UCSD-AML1 (cell line): ENCODE results near the gene DNER.
"Not testable (repeated sequence)": the region's sequence is repeated elsewhere in the genome, so short reads cannot be mapped to it uniquely, and the experiment has no call there.

Source experiments
- DNase-seq: peaks from one replicate; lab custom pipeline; 2025; ENCODE audit not compliant: unreplicated experiment; lab: John Stamatoyannopoulos, UW

Gene DNER, protein sequence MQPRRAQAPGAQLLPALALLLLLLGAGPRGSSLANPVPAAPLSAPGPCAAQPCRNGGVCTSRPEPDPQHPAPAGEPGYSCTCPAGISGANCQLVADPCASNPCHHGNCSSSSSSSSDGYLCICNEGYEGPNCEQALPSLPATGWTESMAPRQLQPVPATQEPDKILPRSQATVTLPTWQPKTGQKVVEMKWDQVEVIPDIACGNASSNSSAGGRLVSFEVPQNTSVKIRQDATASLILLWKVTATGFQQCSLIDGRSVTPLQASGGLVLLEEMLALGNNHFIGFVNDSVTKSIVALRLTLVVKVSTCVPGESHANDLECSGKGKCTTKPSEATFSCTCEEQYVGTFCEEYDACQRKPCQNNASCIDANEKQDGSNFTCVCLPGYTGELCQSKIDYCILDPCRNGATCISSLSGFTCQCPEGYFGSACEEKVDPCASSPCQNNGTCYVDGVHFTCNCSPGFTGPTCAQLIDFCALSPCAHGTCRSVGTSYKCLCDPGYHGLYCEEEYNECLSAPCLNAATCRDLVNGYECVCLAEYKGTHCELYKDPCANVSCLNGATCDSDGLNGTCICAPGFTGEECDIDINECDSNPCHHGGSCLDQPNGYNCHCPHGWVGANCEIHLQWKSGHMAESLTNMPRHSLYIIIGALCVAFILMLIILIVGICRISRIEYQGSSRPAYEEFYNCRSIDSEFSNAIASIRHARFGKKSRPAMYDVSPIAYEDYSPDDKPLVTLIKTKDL

DNA sequence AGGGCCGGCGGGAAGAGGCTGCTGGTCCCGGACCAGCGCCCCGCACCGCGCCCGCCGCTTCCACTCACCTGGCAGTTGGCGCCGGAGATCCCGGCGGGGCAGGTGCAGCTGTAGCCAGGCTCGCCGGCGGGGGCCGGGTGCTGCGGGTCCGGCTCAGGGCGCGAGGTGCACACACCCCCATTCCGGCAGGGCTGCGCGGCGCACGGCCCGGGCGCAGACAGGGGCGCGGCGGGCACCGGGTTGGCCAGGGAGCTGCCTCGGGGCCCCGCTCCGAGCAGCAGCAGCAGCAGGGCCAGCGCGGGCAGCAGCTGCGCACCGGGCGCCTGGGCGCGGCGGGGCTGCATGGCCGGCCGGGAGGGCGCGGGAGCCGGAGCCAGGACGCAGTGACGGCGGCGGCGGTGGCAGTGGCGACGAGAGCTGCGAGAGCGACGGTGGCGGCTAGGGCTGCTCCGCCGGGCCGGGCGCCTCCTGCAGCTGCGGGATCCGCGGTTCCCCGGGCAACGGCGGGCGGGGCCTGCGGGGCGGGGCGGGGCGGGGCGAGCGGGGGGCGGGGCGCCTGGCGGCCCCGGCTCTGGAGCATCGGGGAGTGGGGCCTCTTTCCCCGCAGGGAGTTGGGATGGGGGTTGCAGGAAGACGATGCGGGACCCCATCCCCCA is at the start of gene DNER:
Gene DNER, minus strand, starts transcription at position 476 of the 656 bp plus-strand sequence. Its CDS starts 132 bp downstream, at position 344.
- no peak for DNase-seq

GRCh38 chr2:229761663-229762062 is 47.3 kb upstream of the DNER start:
- DNase-seq = no peak

GRCh38 chr2:229757462-229757861 is 43.1 kb upstream of the DNER start:
- DNase-seq = not testable (repeated sequence)

GRCh38 chr2:229752970-229753729 is 38.8 kb upstream of the DNER start:
- DNase-seq = no peak

GRCh38 chr2:229749779-229750178 is 35.4 kb upstream of the DNER start:
- no peak for DNase-seq

DNA sequence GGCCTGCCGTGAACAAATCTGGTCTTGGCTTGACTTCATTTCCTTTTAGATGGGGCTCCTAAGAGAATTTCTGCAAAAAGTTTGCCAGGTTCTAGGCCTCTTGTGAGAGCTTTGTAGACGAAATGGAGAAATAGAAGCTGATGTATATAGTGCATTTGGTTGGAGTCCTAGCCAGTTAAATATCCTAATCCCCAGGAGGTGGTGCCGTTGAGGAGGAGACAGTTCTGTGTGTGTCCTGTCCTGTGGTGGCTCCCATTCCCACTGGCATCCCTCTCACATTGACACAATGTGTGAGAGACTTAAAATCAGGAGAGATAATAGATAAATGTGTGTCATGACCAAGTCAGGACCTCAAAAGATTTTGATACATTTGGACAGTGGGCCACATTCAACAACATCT is 34.6 kb upstream of the DNER start:
- DNase-seq = no peak

DNA sequence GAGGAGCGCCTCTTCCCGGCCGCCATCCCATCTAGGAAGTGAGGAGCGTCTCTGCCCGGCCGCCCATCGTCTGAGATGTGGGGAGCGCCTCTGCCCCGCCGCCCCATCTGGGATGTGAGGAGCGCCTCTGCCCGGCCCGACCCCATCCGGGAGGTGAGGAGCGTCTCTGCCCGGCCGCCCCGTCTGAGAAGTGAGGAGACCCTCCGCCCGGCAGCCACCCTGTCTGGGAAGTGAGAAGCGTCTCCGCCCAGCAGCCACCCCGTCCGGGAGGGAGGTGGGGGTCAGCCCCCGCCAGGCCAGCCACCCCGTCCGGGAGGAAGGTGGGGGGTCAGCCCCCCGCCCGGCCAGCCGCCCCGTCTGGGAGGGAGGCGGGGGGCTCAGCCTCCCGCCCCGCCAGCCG is 28.3 kb upstream of the DNER start:
- not testable (repeated sequence) for DNase-seq

DNA sequence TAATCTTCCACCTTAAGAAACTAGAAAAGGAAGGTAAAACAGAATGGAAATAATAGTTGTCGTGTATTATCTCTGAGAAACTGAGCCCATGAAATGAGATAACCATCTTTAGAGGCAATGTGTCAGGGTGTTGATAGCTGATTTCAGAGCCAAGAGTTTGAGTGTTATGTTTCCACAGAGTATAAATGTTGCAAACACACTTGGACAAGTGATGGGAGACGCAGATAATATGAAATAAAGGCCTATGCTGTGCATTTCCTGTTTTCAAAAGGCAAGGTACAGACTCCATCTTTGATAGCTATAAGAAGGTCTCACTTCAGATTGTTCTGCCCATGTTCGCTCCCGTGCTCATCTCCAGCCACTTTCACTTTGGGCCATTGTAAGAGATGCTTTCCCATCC is 25.9 kb upstream of the DNER start:
- DNase-seq = no peak

- no peak for DNase-seq
These were observed 23.8 kb upstream of the DNER start for GRCh38 chr2:229738024-229738625.

DNA sequence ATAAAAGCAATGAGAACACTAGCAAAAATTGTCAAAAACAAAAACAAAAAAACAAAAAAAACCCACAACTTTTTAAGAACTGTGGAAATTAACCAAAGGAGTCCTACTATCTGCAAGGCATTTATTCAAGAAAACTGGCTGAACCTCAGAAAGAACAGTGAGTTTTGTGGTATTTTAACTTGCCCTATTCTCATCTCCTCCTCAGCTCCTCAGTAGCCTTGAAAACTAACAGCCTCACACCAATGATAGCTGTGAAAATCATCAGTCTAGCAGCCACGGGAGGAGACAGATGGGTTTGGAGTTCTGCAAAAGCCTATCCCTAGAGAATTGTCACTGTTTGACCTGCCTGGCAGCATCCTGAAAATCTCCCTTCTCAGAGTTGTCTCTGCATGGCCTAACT is 20.1 kb upstream of the DNER start:
- DNase-seq = no peak

DNA sequence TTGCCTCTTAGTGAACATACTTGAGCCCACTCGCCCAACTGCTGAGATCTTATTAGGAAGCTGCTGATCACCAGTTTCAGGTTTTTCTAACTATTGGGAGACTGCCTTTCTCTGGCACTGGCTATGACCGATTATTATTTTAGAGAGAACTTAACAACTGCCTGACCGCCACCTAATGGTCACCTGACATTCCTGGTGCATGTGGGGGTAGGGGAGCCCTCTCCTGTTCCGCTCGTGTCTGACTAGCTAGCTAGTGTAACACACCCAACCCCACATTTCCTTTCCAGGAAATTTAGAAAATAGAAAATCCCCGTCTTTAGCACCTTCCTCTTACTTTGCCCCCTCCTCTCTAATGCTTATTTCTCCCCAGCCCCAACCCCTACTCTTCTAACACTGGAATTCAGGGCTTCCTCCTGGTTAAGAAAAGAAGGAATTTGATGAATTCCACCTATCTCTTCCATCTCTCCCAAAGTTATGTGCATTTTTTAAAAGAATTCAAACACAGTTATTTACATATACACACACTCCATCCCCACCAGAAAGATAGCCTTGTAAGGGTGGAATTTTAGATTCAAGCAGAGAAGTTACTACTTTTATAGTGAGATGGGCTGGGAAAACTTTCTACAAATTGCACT is 19.4 kb upstream of the DNER start:
- DNase-seq = peak; percentile 27

DNA sequence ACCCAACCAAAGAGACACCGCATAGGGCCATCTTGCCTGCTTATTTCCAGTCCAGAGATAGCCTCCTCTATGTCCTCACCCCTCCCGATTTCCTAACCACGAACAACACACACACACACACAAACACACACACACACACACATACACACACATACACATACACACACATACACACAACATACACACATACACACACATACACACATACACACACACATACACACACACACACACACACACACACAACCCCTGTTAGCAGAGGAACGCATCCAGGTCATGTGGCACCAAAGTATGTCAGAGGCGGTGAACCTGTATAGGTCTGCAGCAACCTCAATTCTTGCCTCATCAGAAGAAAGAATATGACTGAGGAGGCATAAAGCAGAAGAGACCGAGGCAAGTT is 18.5 kb upstream of the DNER start:
- no peak for DNase-seq

- DNase-seq = no peak
These were observed 17.6 kb upstream of the DNER start for GRCh38 chr2:229731916-229732315.

DNA sequence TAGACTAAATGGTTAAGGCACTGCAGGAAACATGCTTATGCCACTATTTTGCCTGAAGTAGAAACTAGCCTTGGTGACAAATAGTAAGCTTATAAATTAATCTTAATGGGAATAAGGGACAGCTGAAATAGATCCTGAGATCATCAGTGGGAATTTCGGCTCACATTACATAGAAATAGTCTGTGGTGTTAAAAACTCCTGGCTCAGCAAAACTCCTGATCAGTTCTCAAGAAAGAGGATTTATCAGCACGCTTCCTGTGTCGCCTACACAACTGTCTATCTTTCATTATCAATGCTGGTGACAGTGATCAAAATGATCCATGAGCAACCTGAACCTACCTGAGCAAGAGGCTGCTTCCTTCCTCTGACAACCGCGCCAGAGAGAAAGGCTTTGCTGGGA is 17.0 kb upstream of the DNER start:
- DNase-seq = no peak

GRCh38 chr2:229728370-229728769 is 14.0 kb upstream of the DNER start:
- DNase-seq = no peak

- DNase-seq = no peak
These were observed 12.3 kb upstream of the DNER start for GRCh38 chr2:229726643-229727042.

DNA sequence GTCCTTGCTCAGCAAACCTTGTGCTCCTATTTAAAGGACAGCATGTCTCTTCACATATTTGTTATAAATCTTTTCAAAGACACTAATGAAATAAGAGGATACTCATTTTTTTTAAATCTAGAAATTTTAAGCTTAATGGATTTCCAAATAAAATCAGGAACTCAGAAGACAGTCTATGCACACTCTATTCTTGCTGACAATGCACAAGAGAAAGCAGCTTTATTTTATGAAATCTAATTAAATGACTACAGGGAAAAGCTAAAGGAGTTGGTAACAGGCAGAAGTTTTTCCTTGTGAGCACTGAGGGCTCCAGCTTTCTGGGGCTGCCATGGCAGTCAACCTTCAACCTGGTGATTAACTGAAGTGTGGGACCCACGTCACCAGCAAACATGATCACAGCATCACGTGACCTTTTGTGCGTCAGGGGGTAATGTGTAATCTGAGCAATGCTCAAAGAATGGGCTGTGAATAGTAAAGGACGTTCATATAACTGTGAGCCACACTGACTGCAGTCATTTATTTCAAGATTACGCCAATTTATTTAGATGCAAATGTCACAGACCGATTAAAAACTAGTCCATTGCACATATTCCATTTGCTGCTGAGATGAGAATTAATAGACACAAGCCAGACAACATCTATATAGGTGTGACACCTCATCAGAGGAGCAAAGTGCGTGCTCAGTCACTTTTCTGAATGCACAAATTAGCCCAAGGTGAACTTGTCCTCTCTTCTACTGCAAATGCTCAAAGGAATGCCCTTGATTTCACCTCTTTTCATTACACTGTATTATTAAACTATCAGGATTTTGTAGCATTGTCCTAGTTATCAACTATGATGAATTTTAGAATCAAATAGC is 11.6 kb upstream of the DNER start:
- no peak for DNase-seq

- not testable (repeated sequence) for DNase-seq
These were observed 8.8 kb upstream of the DNER start for GRCh38 chr2:229723192-229723591.

DNA sequence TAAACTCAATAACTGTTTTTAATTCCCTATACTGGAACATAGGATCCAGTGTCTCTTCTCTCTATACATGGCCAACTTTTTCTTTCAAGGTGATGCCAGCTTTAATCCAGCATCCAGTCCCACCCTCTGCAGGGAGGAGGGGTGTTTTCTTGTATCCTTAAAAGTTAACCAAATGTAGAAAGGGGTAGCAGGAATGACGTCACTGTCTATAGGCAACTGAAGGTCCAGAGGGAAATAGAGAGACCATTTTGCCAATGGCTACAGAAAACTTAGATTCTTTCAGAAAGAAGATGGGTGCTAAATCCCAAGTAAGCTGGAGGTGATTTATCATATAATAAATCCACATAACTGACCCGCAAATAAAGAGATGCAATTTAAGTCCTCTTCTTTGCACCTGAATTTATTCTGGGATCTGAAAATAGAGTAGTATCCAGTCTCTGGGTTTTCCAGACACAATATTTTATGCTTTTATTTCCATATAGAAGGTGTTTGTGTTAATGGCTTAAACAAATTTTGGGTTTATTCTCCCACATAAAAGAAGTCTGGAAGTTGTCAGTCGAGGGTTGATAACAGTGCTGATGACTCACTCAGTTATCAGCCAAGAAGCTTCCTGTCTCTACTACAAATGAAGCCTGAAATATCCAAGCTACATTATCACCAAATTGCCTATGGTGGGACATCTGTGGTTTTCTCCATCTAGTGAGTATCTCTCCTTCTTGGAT is 5.7 kb upstream of the DNER start:
- no peak for DNase-seq
